Choroid plexus epithelial cell (primary cell): ENCODE measurements around the gene DLGAP3.
"Not testable (repeated sequence)": the region's sequence is repeated elsewhere in the genome, so short reads cannot be mapped to it uniquely, and the experiment has no call there.

Source experiments
- DNase-seq: peaks from one replicate; pipeline ENCODE4 v3.0.0-alpha.2; 2010; ENCODE audit warnings: low read depth
- H3K4me3 ChIP-seq: 2 replicates; pipeline ENCODE4 v1.5.1; 2011; ENCODE audit warnings: low read depth, mild to moderate bottlenecking, control low read depth, low read length, moderate library complexity
- CTCF ChIP-seq: conservative IDR thresholded peaks from 2 replicates; pipeline ENCODE4 v1.5.1; 2011; ENCODE audit warnings: low read depth, mild to moderate bottlenecking, control low read depth, inconsistent platforms, low read length, moderate library complexity

The DLGAP3 gene

GRCh38 chr1:34946211-34946610 lies 16.8 kb upstream of the DLGAP3 start:
- no peak overlapping the region for H3K4me3 ChIP-seq
- no peak for DNase-seq
- TF ChIP-seq CTCF: no peak

- not testable (repeated sequence) for DNase-seq
Measured at GRCh38 chr1:34941798-34942197, 12.3 kb upstream of the DLGAP3 start.

DNA sequence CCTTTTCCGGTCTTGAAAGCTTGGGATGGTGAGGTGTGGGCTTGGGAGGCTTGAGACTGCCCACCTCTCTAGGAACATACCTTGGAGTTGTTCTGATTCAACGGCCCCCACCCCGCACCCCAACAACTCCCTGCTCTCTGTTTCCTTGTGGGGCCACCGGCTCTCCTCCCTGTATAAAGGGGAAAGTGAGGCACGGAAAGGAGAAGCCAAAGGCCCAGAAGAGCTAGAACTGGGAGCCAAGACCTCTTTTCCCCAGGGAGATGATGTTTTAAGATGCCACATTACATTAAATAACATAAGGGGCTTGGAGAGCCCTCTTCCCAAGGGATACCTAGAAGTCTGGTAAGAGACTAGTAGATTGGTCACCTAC lies 1.2 kb upstream of the DLGAP3 start:
- H3K4me3 ChIP-seq: no peak overlapping the region
- TF ChIP-seq CTCF: no peak
- DNase-seq: no peak

More at GRCh38 chr1:34941798-34942197, 12.3 kb upstream of the DLGAP3 start:
- H3K4me3 ChIP-seq: not testable (repeated sequence)

DNA sequence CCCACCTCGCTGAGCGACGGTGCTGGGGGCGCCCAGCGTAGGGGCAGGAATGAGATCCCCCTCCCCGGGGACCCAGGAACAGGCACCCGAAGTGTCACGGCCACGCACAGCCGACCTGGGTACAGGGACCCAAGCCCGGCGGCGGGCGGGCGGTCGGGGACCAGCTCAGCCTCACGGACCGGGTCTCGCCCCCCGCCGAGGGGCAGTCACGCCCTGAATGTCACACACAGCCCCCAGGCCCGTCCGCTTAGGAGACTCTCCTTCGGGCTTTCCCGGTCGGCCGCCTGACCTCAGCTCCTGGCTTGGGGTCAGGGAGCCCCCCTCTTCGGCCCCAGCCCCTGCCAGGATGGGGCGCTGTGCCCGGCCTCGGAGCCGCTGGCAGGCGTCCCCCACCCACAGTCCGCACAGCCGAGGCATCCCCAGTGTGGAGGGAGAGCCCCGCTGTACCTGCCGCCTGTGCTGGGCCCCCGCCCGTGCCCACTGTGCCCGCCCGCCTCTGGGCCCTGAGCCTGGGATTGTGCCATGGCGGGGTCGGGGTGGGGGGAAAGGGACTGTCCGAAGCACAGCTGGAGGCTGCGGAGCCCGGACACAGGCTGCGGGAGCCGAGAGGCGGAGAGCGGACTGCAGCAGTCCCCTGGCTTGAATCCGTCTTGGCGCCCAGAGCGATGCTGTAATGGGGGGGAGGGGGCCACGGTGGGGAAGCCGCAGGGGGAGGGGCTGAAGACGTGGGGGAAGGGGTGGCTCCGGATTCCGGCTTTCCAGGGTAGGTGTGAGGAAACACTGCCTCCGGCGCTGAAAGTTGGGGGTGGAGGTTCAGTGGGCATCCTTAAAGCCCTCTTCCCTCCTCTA lies 627 bp upstream of the DLGAP3 start:
- H3K4me3 ChIP-seq: no peak overlapping the region
- TF ChIP-seq CTCF: no peak
- no peak for DNase-seq

- no peak for TF ChIP-seq CTCF
Measured at GRCh38 chr1:34928699-34929496, 552 bp downstream of the DLGAP3 start.

DNA sequence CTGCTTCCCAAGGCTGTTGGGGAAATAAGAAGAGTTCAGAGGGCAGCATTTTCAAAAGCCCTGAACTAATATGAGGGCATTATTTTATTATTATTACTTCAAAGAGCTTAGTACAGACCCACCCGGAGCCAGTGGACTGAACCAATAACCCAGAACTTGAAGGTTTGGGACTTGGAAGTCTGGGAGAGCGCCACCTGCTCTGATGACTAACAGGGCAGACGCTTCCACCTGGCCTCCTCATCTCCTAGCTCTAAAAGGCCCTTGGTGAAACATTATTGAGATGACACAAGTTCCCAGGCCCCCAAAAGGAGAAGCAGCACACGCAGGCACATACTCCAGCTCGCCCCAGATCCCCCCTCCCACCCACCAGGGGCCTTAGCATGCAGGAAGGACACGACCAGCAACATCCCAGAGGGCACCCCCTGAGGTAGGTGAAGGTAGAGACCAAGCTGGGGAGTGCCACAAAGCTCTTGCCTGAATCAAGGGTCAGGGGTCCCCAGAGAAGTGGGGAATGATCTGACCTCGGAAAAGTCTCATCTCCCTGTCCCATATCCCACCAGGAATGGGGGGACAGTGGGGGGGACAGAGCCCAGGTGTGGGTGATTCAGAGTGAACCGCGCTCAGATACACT lies 1.3 kb downstream of the DLGAP3 start:
- no peak for DNase-seq
- H3K4me3 ChIP-seq: no peak overlapping the region
- no peak for TF ChIP-seq CTCF

More at GRCh38 chr1:34928699-34929496, 552 bp downstream of the DLGAP3 start:
- no peak for DNase-seq
- no peak overlapping the region for H3K4me3 ChIP-seq

GRCh38 chr1:34927316-34927715 lies 2.1 kb downstream of the DLGAP3 start:
- no peak for TF ChIP-seq CTCF
- no peak overlapping the region for H3K4me3 ChIP-seq

More at GRCh38 chr1:34927316-34927715, 2.1 kb downstream of the DLGAP3 start:
- DNase-seq: no peak
